GM21526 (cell line): ENCODE measurements around the gene COX8C.

Source experiments
- ATAC-seq: cut with Tn5 transposase; IDR thresholded peaks from one replicate; pipeline ENCODE4 v1.9.1; 2021; ENCODE audit warnings: moderate library complexity; ENCODE audit not compliant: unreplicated experiment, low FRiP score

COX8C gene

GRCh38 chr14:93319958-93320357, 27.0 kb upstream of the COX8C start:
- no peak for ATAC-seq

GRCh38 chr14:93320489-93320888, 26.5 kb upstream of the COX8C start:
- ATAC-seq = no peak

- no peak for ATAC-seq
Measured at GRCh38 chr14:93322929-93323599, 23.9 kb upstream of the COX8C start.

GRCh38 chr14:93323600-93324174, 23.3 kb upstream of the COX8C start:
- ATAC-seq = no peak

- no peak for ATAC-seq
Measured at GRCh38 chr14:93326196-93326595, 20.8 kb upstream of the COX8C start.

- no peak for ATAC-seq
Measured at GRCh38 chr14:93328546-93328945, 18.4 kb upstream of the COX8C start.

GRCh38 chr14:93329965-93330608, 16.9 kb upstream of the COX8C start:
- no peak for ATAC-seq

GRCh38 chr14:93330609-93331000, 16.4 kb upstream of the COX8C start:
- no peak for ATAC-seq

GRCh38 chr14:93331002-93331727, 15.8 kb upstream of the COX8C start:
- ATAC-seq = no peak

GRCh38 chr14:93331728-93332396, 15.1 kb upstream of the COX8C start:
- ATAC-seq = peak; percentile 1

- ATAC-seq = peak; percentile 49
Measured at GRCh38 chr14:93332397-93332852, 14.6 kb upstream of the COX8C start.

- peak; percentile 80 for ATAC-seq
Measured at GRCh38 chr14:93332853-93333630, 13.9 kb upstream of the COX8C start, which contains the start of gene BTBD7. Gene BTBD7, minus strand, starts transcription at chr14:93333036. Its CDS starts 36,985 bp downstream, at chr14:93296051.

GRCh38 chr14:93333631-93334103, 13.3 kb upstream of the COX8C start:
- ATAC-seq = no peak

GRCh38 chr14:93337143-93337753, 9.7 kb upstream of the COX8C start:
- ATAC-seq = no peak

GRCh38 chr14:93337884-93338283, 9.1 kb upstream of the COX8C start:
- ATAC-seq = no peak

GRCh38 chr14:93343266-93343665, 3.7 kb upstream of the COX8C start:
- ATAC-seq = no peak

- ATAC-seq = no peak
Measured at GRCh38 chr14:93343797-93344196, 3.2 kb upstream of the COX8C start.

- no peak for ATAC-seq
Measured at GRCh38 chr14:93347850-93348249, 868 bp downstream of the COX8C start.

- ATAC-seq = no peak
Measured at GRCh38 chr14:93348292-93348691, 1.3 kb downstream of the COX8C start.
